CD4-positive, alpha-beta T cell (primary cell): Measurements from ENCODE around the gene SKP1. TPM values are rescaled to one million over a fixed set of nuclear protein-coding genes. Genes with fewer than 3 reads are reported as not detected.

Experiments used
- ATAC-seq: fragments of 200-7000 bp; cut with Tn5 transposase; one replicate; pipeline ENCODE4 v1.10.0; 2022; ENCODE audit warnings: mild to moderate bottlenecking; ENCODE audit not compliant: poor library complexity
- CTCF ChIA-PET: fragments of 350-600 bp; sonication (Branson Sonifier 250); formaldehyde crosslinking; loops from one replicate; lab custom pipeline; 2021; ENCODE audit warnings: antibody characterized with exemption, inconsistent platforms; lab: Charles Lee
- POLR2A ChIA-PET: fragments of 350-600 bp; sonication (Branson Sonifier 250); formaldehyde crosslinking; loops from one replicate; lab custom pipeline; 2021; ENCODE audit warnings: antibody characterized with exemption, inconsistent platforms; lab: Charles Lee
- DNase-seq, 14 experiments: peaks; one replicate each; pipeline ENCODE4 v3.0.0-alpha.2; 2013 to 2020; ENCODE audit warnings: mixed read lengths in 2 of 14
- H3K27ac ChIP-seq, 2 donors: one replicate each; pipeline versions ENCODE4 v1.5.1 to v1.7.0; 2013; ENCODE audit warnings: low read length in 2 of 2, low read depth in 1 of 2, mild to moderate bottlenecking in 1 of 2
- H3K27me3 ChIP-seq, 2 experiments: 1 replicate in 1 of 2; 2 replicates in 1 of 2; pipeline versions ENCODE4 v1.6.1 to v1.7.0; 2013; ENCODE audit warnings: low read length in 2 of 2, control low read depth in 1 of 2, mild to moderate bottlenecking in 1 of 2, moderate library complexity in 1 of 2; ENCODE audit not compliant: insufficient read depth in 2 of 2, control insufficient read depth in 1 of 2
- H3K36me3 ChIP-seq: one replicate; pipeline ENCODE4 v1.6.1; 2013; ENCODE audit warnings: low read length, control low read depth; ENCODE audit not compliant: insufficient read depth
- H3K4me1 ChIP-seq: one replicate; pipeline ENCODE4 v1.6.1; 2013; ENCODE audit warnings: low read length, control low read depth; ENCODE audit not compliant: insufficient read depth
- H3K4me3 ChIP-seq: one replicate; pipeline ENCODE4 v1.5.1; 2013; ENCODE audit warnings: mild to moderate bottlenecking, low read length, moderate library complexity
- H3K9me3 ChIP-seq, 2 experiments: 1 replicate in 1 of 2; 2 replicates in 1 of 2; pipeline versions ENCODE4 v1.6.1 to v1.7.0; 2013; ENCODE audit warnings: low read length in 2 of 2, mild to moderate bottlenecking in 2 of 2, control low read depth in 1 of 2, moderate library complexity in 1 of 2; ENCODE audit not compliant: control insufficient read depth in 1 of 2, insufficient read depth in 1 of 2
- H3K27ac Mint-ChIP-seq: one replicate; pipeline ENCODE4 v1.8.0; 2020; ENCODE audit warnings: mixed read lengths
- H3K27me3 Mint-ChIP-seq: one replicate; pipeline ENCODE4 v1.8.0; 2021; ENCODE audit warnings: mixed read lengths
- H3K36me3 Mint-ChIP-seq: one replicate; pipeline ENCODE4 v1.8.0; 2021; ENCODE audit warnings: low read depth, mixed read lengths
- H3K4me1 Mint-ChIP-seq: one replicate; pipeline ENCODE4 v1.8.0; 2021; ENCODE audit warnings: low read depth, mixed read lengths
- H3K4me3 Mint-ChIP-seq: one replicate; pipeline ENCODE4 v1.8.0; 2020; ENCODE audit warnings: mild to moderate bottlenecking, mixed read lengths
- H3K9me3 Mint-ChIP-seq: one replicate; pipeline ENCODE4 v1.8.0; 2020; ENCODE audit warnings: mixed read lengths
- intact Hi-C, 2 experiments: fragments of 100-400 bp; cut with DNase I in 1 of 2; cut with micrococcal nuclease in 1 of 2; formaldehyde crosslinking; loops; one replicate each; pipeline versions ENCODE4 v1.15.1 to v1.9.0; 2023 to 2025; cut with DNase I, micrococcal nuclease
- total RNA-seq, 174 experiments: library from RNA in 2 of 174; stranded (reverse) in 2 of 174; gene quantifications; one replicate each; pipeline ENCODE4 v1.2.3 and lab custom pipeline; 2021 to 2026
- TF ChIP-seq, protein P1 (sequence below): fragments of 200-600 bp; IDR thresholded peaks from one replicate; pipeline ENCODE4 v1.8.0; 2022; ENCODE audit warnings: antibody characterized with exemption, mild to moderate bottlenecking

The SKP1 gene
- total RNA-seq, 2 experiments from 2014 or later: 303 to 314 TPM

DNA sequence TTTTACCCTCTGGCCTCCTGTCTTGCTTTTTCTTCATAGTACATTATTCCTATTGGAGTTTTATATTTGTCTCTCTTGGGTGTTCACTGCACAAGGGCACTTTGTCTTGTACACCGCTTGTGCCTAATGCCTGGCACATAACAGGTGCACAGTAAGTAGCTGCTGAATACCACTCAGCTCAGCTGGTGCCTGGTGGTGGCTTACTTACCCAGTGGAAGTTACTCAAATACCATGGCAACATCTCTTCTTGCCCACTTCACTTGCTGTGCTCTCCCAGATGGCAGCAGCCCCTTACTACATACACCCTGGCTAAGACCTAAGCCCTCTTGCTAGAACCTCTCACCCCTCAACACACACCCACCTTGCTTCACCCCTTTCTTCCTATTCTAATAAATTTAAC, 11.3 kb upstream of the SKP1 start:
- ChIA-PET CTCF (interaction anchor here (1.0 to 3.5 kb wide), 2 partner anchors 25 to 101 kb away, joined by 4 to 18 read pairs; no protein-coding TSS in a partner anchor), POLR2A (interaction anchor here (0.7 to 2.1 kb wide), 2 partner anchors 11 to 12 kb away, joined by 3 to 7 read pairs; partner anchors contain the start of gene SKP1)
- no peaks in the 10 kb centered on the region for H3K27me3 Mint-ChIP-seq
- no peaks in the 10 kb centered on the region for H3K36me3 ChIP-seq
- no peaks in the 10 kb centered on the region for H3K36me3 Mint-ChIP-seq
- H3K4me1 ChIP-seq: peaks cover 6% of the 10 kb centered on the region
- H3K9me3 ChIP-seq: no peaks in the 10 kb centered on the region
- H3K27me3 ChIP-seq: no peaks in the 10 kb centered on the region
- no peaks in the 10 kb centered on the region for H3K9me3 Mint-ChIP-seq
- no peaks in the 10 kb centered on the region for H3K4me1 Mint-ChIP-seq
- intact Hi-C loops: loop anchor here in 1 of 2 experiments (10.0 kb wide), 1 partner anchor 187 kb away; the partner anchor contains the start of gene UBE2B
- TF ChIP-seq, protein P1, sequence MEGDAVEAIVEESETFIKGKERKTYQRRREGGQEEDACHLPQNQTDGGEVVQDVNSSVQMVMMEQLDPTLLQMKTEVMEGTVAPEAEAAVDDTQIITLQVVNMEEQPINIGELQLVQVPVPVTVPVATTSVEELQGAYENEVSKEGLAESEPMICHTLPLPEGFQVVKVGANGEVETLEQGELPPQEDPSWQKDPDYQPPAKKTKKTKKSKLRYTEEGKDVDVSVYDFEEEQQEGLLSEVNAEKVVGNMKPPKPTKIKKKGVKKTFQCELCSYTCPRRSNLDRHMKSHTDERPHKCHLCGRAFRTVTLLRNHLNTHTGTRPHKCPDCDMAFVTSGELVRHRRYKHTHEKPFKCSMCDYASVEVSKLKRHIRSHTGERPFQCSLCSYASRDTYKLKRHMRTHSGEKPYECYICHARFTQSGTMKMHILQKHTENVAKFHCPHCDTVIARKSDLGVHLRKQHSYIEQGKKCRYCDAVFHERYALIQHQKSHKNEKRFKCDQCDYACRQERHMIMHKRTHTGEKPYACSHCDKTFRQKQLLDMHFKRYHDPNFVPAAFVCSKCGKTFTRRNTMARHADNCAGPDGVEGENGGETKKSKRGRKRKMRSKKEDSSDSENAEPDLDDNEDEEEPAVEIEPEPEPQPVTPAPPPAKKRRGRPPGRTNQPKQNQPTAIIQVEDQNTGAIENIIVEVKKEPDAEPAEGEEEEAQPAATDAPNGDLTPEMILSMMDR: no peak
- DNase-seq (no peak), ATAC-seq (no peak)
- H3K27ac Mint-ChIP-seq: no peak overlapping the region
- H3K4me3 ChIP-seq: no peak overlapping the region
- H3K4me3 Mint-ChIP-seq: no peak overlapping the region
- no peak overlapping the region for H3K27ac ChIP-seq

DNA sequence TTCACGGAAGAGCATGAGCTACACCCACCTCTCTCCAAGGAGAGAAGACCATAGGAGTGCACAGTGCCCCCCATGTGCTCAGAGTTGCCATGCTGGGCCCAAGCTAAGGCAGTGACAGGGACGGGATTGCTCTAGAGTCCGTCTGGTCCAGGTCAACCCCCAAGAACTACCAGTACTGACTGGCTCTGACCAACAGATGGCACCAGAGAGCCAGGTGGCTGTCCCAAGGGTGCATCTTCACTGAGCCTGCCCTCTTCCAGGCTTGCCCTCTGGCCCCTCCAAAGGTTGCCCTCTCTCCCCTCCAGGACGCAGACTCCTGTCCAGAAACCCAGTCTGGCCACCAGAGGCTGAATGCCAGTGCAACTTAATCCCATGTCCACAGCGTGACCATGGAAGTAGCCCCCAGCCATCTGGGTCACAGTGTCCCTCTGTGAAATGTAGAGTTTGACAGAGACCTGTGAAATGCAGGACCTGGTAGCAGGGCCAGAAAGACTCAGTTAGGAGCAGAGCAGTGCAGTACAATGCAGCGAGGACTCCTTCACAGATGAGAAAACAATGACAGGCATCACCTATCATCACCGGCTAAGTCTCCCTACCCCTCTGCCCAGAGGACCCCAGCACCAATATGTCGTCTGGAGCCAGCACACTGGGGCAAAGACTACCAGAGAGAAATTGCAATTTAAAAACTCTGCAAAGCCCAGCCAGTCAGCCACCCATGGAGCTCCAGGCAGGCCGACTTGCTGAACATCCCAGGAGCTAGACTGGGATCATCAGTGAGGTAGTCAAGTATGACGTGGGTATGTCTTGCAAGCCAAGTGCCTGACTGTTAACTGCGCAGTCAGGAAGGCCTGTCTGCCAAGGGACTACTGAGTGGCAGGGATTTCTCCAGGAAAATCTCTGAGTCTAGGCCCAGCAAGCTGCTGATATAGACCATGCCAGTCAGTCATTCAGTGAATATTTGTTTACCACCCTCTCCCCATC, 7.7 kb upstream of the SKP1 start:
- Histone ChIP-seq H3K27ac (no peak overlapping the region), H3K4me3 (no peak overlapping the region), H3K9me3 (no peaks in the 10 kb centered on the region), H3K4me1 (peaks cover 6% of the 10 kb centered on the region), H3K27me3 (no peaks in the 10 kb centered on the region), H3K36me3 (no peaks in the 10 kb centered on the region)
- Mint-ChIP-seq H3K4me3 (no peak overlapping the region), H3K36me3 (no peaks in the 10 kb centered on the region), H3K27me3 (no peaks in the 10 kb centered on the region), H3K4me1 (no peaks in the 10 kb centered on the region), H3K9me3 (no peaks in the 10 kb centered on the region), H3K27ac (no peak overlapping the region)
- ATAC-seq: peak; percentile 98
- ChIA-PET POLR2A (interaction anchor here (0.7 to 2.1 kb wide), 2 partner anchors 84 to 105 kb away, joined by 3 to 7 read pairs; no protein-coding TSS in a partner anchor), CTCF (interaction anchor here (0.9 to 4.5 kb wide), 3 partner anchors 10 to 108 kb away, joined by 3 to 18 read pairs (median 5); no protein-coding TSS in a partner anchor)
- intact Hi-C loops: loop anchor here (1.0 to 10.0 kb wide), 3 partner anchors 105 to 403 kb away; partner anchors contain the start of gene UBE2B (in 1 of the 2)
- DNase-seq: peak; percentile 65 to 87 (median 71)
- TF ChIP-seq, protein P1: peak; percentile 91

DNA sequence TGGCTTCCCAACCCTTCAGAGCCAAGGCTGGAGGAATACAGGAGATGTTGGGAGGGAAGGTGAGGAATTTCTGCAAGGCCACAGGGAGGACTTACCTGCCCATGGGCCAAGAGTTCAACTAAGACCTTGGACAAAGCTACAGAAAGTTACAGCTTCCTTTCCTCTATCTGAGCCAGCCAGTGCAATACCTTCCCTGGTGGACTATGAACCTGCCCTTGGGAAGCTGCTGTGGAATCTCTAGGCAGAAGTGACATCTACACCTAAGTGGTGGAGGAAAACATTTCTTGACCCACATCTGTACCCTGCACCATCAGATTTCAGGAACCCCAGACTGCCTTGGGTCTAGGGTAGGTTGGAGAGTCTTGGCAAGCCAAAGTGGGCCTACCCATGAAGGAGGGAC, 6.7 kb upstream of the SKP1 start:
- no peak overlapping the region for H3K27ac Mint-ChIP-seq
- Histone ChIP-seq H3K4me3 (no peak overlapping the region), H3K36me3 (no peaks in the 10 kb centered on the region), H3K4me1 (peaks cover 6% of the 10 kb centered on the region), H3K27me3 (no peaks in the 10 kb centered on the region), H3K27ac (no peak overlapping the region), H3K9me3 (no peaks in the 10 kb centered on the region)
- no peaks in the 10 kb centered on the region for H3K36me3 Mint-ChIP-seq
- no peak for DNase-seq
- intact Hi-C loops: loop anchor here (5.0 to 10.0 kb wide), 2 partner anchors 191 to 404 kb away; partner anchors contain the start of gene UBE2B (in 1 of the 2)
- ATAC-seq: no peak
- H3K9me3 Mint-ChIP-seq: no peaks in the 10 kb centered on the region
- H3K4me3 Mint-ChIP-seq: no peak overlapping the region
- no peaks in the 10 kb centered on the region for H3K4me1 Mint-ChIP-seq
- TF ChIP-seq, protein P1: no peak
- no peaks in the 10 kb centered on the region for H3K27me3 Mint-ChIP-seq
- CTCF ChIA-PET: interaction anchor here (0.9 to 4.5 kb wide), 3 partner anchors 42 to 109 kb away, joined by 3 to 18 read pairs (median 4); partner anchors contain the start of gene PPP2CA
- POLR2A ChIA-PET: interaction anchor here (0.6 to 2.1 kb wide), 4 partner anchors 43 to 502 kb away, joined by 3 to 7 read pairs (median 4); partner anchors contain the start of gene PPP2CA
